Heart left ventricle (tissue), 16 donors: Measurements from ENCODE around the gene SPATA1. TPM values are rescaled to one million over a fixed set of nuclear protein-coding genes. Genes with fewer than 3 reads are reported as not detected.
A peak's percentile ranks its signal among the peaks of the same experiment; 100 is the strongest.

Source experiments
- ATAC-seq, 4 donors: fragments of 200-7000 bp; cut with Tn5 transposase; one replicate each; pipeline ENCODE4 v1.9.1; 2020 to 2022; ENCODE audit warnings: moderate library complexity in 4 of 4, mild to moderate bottlenecking in 3 of 4, moderate number of reproducible peaks in 1 of 4
- DNase-seq, 5 donors: peaks; one replicate each; pipeline ENCODE4 v3.0.0-alpha.2; 2020
- H3K27ac ChIP-seq, 12 donors: fragments of 200-600 bp; sonication (generic) in 4 of 12; one replicate each; pipeline versions ENCODE4 v1.5.0 to v1.8.0; 2016 to 2022; ENCODE audit warnings: mild to moderate bottlenecking in 2 of 12
- H3K27me3 ChIP-seq, 9 donors: fragments of 200-600 bp; sonication (generic) in 2 of 9; one replicate each; pipeline versions ENCODE4 v1.5.1 to v1.8.0; 2016 to 2022; ENCODE audit warnings: mild to moderate bottlenecking in 3 of 9
- H3K36me3 ChIP-seq, 9 donors: fragments of 200-600 bp; sonication (generic) in 2 of 9; one replicate each; pipeline versions ENCODE4 v1.5.0 to v1.8.0; 2018 to 2022; ENCODE audit warnings: mild to moderate bottlenecking in 2 of 9
- H3K4me1 ChIP-seq, 12 donors: fragments of 200-600 bp; sonication (generic) in 4 of 12; one replicate each; pipeline versions ENCODE4 v1.5.0 to v1.8.0; 2016 to 2022; ENCODE audit warnings: mild to moderate bottlenecking in 3 of 12
- H3K4me3 ChIP-seq, 12 donors: fragments of 200-600 bp; sonication (generic) in 4 of 12; one replicate each; pipeline versions ENCODE4 v1.5.0 to v1.8.0; 2017 to 2022; ENCODE audit warnings: mild to moderate bottlenecking in 9 of 12, moderate library complexity in 4 of 12
- H3K9me3 ChIP-seq, 12 donors: fragments of 200-600 bp; sonication (generic) in 4 of 12; one replicate each; pipeline versions ENCODE4 v1.5.0 to v1.8.0; 2016 to 2022; ENCODE audit warnings: mild to moderate bottlenecking in 1 of 12
- POLR2A ChIP-seq, 2 donors: fragments of 450-650 bp; IDR thresholded peaks; one replicate each; pipeline ENCODE4 v1.6.1; 2017; ENCODE audit warnings: antibody characterized with exemption in 2 of 2, mild to moderate bottlenecking in 2 of 2, moderate library complexity in 2 of 2
- WGBS, 4 donors: extraction: QIAGEN DNeasy Blood & Tissue Kit in 2 of 4; methylation state at CpG; one replicate each; pipeline versions ENCODE4 v1.1.5 to v1.1.7; 2013 to 2018; 5-methylcytosine and 5-hydroxymethylcytosine counted together
- intact Hi-C, 10 donors: fragments of 100-400 bp; cut with DNase I; formaldehyde crosslinking; loops; one replicate each; pipeline versions ENCODE4 v1.11.1 to v1.14.2; 2022
- polyA plus RNA-seq, 2 donors: library from polyadenylated mRNA; stranded (reverse); fragments of 200-250 nt; gene quantifications; one replicate each; pipeline ENCODE4 v1.2.3, GENCODE V29; 2013
- total RNA-seq, 9 donors: library from RNA; depleted of rRNA in 2 of 9; stranded (reverse); fragments of >200 nt in 2 of 9; fragmentation: NEBNext Ultra II Directional in 3 of 9; extraction: Animal tissue kit (Norgen Biotek cat#: 25700) in 3 of 9; gene quantifications; one replicate each; pipeline versions ENCODE4 v1.1.0 to v1.2.4, GENCODE V29; 2016 to 2023
- TF ChIP-seq, protein P1 (sequence below), 12 donors: fragments of 200-600 bp; sonication (generic) in 4 of 12; IDR thresholded peaks; one replicate each; pipeline versions ENCODE4 v1.5.0 to v1.8.0; 2018 to 2022; ENCODE audit warnings: antibody characterized with exemption in 12 of 12, mild to moderate bottlenecking in 5 of 12
- donor health status: ischemic (EF 13 %, LVEDD 7.1; RV severe dilation, severe dysfunction).
- donor health status: healthy with polysubstance abuse.
- donor health status: DM: no; HTN: yes; CAD: no.
- donor health status: DM: no; HTN: no; CAD: no.
- donor health status: ischemic (EF 25% LVEDD 6.9; RV normal size, moderate dysfunction).
- donor health status: ischemic (EF 25% LVEDD 5.7; RV mildly dilated, moderate dysfunction).
- donor health status: healthy.
- donor health status: DM: yes; HTN: yes; CAD: no.
- donor health status: ischemic (EF 35%, LVEDD 5.7; RV mildly dilated, moderate dysfunction).
- donor health status: nonischemic (EF 11% LVEDD 7.7; RV severe dilation, severe dysfunction).
- donor health status: DM: yes; HTN: yes; CAD: no.
- donor health status: PGD.
- donor health status: ischemic (EF 29% LVEDD 5.4; RV normal size, mild dysfunction).
- donor health status: nonischemic (EF 23%, LVEDD 6.1; RV moderate dilation, normal function).

Gene SPATA1
- total and polyA plus RNA-seq, 11 donors: 0.19 to 2.0 (median 1.2) TPM; not detected in 2

DNA sequence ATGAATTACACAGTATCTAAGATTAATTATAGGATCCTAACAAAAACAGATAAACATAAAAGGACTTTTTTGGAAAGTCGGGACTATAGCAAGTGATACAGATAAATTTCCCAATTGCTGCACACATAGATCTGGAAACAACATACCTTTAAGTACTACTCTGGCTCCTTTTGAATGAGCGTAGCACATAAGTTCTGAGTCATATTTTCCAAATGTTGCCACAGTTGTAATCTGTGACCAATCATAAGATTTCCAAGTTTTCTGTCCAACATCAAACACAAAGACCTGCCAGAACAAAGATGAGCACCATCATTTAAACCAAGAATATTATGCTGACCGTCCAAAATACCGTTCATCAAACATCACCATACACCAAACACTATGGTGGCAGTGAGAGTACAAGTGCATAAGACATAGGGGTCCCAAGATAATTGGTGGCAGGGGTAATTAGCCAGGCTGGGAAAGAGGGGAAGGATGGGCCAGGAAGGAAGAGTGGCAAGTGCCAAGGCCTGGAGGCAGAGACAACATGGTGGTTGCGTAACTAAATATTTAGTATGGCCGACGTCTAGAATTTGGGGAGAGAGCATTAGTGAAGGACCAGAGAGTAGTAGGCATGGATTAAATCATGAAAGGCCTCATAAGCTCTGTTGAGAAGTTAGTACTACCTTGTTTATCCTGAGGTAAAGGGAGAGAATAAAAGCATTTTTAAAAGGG lies 64.4 kb downstream of the SPATA1 start:
- intact Hi-C loops: loop anchor here in 6 of 10 donors (5.0 to 10.0 kb wide), 5 partner anchors 52 to 93 kb away; partner anchors contain the start of genes GNG5 (in 5 of the 6), SPATA1 (in 5 of the 6) and RPF1 (in 2 of the 6)

DNA sequence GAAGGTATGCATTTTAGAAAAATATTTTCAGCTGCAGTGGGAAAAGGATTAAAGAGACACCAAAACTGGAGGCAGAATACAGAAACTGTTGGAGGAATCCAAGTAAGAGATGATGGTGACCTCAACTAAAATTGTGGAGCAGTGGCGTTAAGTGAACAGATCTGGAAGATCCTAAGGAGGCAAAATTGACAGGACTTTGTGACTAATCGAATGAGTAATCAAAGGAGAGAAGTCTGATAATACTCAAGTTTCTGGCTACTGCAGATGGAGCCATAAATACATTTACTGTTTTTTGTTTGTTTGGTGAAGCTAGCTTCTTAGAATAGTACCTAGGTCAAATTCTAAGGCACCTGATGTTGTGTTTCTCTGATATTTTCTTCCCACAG lies 65.0 kb downstream of the SPATA1 start:
- Histone ChIP-seq H3K4me1 (peaks cover 0 to 27% (median 14%) of the 10 kb centered on the region in 12 donors), H3K27ac (no peak overlapping the region), H3K27me3 (no peaks in the 10 kb centered on the region), H3K4me3 (no peak overlapping the region), H3K36me3 (peaks cover 0 to 44% (median 26%) of the 10 kb centered on the region in 9 donors), H3K9me3 (no peaks in the 10 kb centered on the region)
- WGBS, 4 donors: 95 to 98% (median 95%) methylated on average over 2 of the region's 2 CpGs
- DNase-seq (no peak), ATAC-seq (no peak)
- TF ChIP-seq, protein P1, sequence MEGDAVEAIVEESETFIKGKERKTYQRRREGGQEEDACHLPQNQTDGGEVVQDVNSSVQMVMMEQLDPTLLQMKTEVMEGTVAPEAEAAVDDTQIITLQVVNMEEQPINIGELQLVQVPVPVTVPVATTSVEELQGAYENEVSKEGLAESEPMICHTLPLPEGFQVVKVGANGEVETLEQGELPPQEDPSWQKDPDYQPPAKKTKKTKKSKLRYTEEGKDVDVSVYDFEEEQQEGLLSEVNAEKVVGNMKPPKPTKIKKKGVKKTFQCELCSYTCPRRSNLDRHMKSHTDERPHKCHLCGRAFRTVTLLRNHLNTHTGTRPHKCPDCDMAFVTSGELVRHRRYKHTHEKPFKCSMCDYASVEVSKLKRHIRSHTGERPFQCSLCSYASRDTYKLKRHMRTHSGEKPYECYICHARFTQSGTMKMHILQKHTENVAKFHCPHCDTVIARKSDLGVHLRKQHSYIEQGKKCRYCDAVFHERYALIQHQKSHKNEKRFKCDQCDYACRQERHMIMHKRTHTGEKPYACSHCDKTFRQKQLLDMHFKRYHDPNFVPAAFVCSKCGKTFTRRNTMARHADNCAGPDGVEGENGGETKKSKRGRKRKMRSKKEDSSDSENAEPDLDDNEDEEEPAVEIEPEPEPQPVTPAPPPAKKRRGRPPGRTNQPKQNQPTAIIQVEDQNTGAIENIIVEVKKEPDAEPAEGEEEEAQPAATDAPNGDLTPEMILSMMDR (IDR thresholded peaks at IDR 0.05): no peak
- intact Hi-C loops: loop anchor here in 6 of 10 donors (5.0 to 10.0 kb wide), 5 partner anchors 51 to 94 kb away; partner anchors contain the start of genes GNG5 (in 5 of the 6), SPATA1 (in 5 of the 6) and RPF1 (in 2 of the 6)

More for the DNA sequence above, 64.4 kb downstream of the SPATA1 start:
- Histone ChIP-seq H3K4me1 (peaks cover 0 to 27% (median 14%) of the 10 kb centered on the region in 12 donors), H3K9me3 (no peaks in the 10 kb centered on the region), H3K27ac (no peak overlapping the region), H3K27me3 (no peaks in the 10 kb centered on the region), H3K36me3 (peaks cover 0 to 48% (median 31%) of the 10 kb centered on the region in 9 donors), H3K4me3 (no peak overlapping the region)
- DNase-seq (no peak), ATAC-seq (no peak)
- no peak for TF ChIP-seq POLR2A (IDR thresholded peaks at IDR 0.05)
- TF ChIP-seq, protein P1 (IDR thresholded peaks at IDR 0.05): no peak
- WGBS, 4 donors: 92 to 94% (median 93%) methylated on average over 7 of the region's 7 CpGs

DNA sequence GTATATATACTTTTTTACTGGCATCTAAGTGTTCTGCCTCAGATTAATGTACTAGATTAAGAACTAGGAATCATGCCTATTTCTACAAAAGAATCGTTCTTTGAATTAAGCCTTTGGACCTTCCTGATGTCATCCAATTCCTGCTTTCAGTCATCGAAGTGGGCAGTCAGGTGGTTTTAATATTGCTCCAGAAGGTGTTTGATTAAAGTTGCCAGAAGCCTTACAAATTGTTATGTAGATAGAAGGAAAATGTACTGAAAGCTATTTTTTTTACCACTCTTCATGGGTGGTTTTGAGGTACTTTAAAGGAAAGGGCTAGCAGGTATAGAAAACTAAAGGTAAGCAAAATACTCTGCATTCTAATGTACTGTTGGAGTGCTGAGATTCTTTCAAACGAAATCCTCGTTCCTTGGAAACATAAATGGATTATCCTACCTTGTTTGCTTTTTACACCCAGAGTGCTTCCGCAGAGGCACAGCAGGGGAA lies 67.3 kb downstream of the SPATA1 start:
- Histone ChIP-seq H3K9me3 (no peaks in the 10 kb centered on the region), H3K4me3 (peak overlapping the region; percentile 60 to 92 (median 76)), H3K36me3 (peaks cover 0 to 20% (median 15%) of the 10 kb centered on the region in 9 donors), H3K4me1 (peaks cover 0 to 27% (median 14%) of the 10 kb centered on the region in 12 donors), H3K27ac (peak overlapping the region; percentile 90 to 100 (median 97)), H3K27me3 (no peaks in the 10 kb centered on the region)
- WGBS, 4 donors: 8 to 15% (median 12%) methylated on average over 5 of the region's 5 CpGs
- TF ChIP-seq, protein P1 (IDR thresholded peaks at IDR 0.05): no peak
- no peak for TF ChIP-seq POLR2A (IDR thresholded peaks at IDR 0.05)
- no peak for DNase-seq
- no peak for ATAC-seq
- intact Hi-C loops: loop anchor here in 7 of 10 donors (2.0 to 10.0 kb wide), 6 partner anchors 49 to 96 kb away; partner anchors contain the start of genes GNG5 (in 6 of the 7), SPATA1 (in 6 of the 7) and RPF1 (in 2 of the 7)
